HepG2 (cell line): ENCODE measurements around the gene NLGN2.

Source experiments
- ZNF777 ChIP-seq: sonication (generic); formaldehyde crosslinking; IDR thresholded peaks from 2 replicates; pipeline ENCODE4 v1.4.0; 2020; ENCODE audit warnings: missing genetic modification reagents
- TF ChIP-seq, protein P1 (sequence below): IDR thresholded peaks from 2 replicates; pipeline ENCODE4 v1.6.1; 2012; ENCODE audit warnings: inconsistent platforms

DNA sequence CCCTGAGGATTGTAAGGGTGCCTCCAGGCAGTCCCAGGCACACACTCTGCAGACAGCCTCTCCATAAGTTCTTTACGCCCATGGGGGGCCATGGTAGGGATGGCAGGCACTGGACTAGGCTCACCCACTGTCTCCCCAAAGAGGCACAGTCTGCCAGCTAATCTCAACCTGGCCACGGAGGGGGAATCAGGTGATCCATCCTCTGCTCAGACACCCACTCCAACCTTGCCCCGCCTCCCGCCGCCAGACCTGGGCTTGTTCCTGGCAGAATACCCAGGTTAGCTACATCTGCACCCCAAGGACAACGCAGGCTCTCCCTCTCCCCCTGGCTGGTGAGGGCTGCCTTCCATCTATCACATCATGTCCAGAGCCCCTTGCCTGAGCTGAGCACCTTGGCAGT is 1.2 kb downstream of the NLGN2 start:
- TF ChIP-seq, protein P1, sequence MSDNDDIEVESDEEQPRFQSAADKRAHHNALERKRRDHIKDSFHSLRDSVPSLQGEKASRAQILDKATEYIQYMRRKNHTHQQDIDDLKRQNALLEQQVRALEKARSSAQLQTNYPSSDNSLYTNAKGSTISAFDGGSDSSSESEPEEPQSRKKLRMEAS: no peak
- TF ChIP-seq ZNF777 (CRISPR knock-in tag): no peak
